H1 (cell line): ENCODE data around the gene ACRV1. TPM values are rescaled to one million over a fixed set of nuclear protein-coding genes. Genes with fewer than 3 reads are reported as not detected.

Experiments
- polyA plus RNA-seq, 7 experiments: library from polyadenylated mRNA; depleted of rRNA in 3 of 7; stranded (reverse) in 5 of 7; unstranded in 2 of 7; fragments of >200 nt in 5 of 7; fragments of 200-250 nt in 2 of 7; gene quantifications; 1 replicate in 5 of 7; 2 replicates in 1 of 7; 4 replicates in 1 of 7; pipeline versions ENCODE4 v1.2.1 to v1.2.3, GENCODE V29; 2011 to 2013; ENCODE audit warnings: missing spikeins in 2 of 7, mixed read lengths in 2 of 7
- total RNA-seq: library from RNA; stranded (reverse); fragmentation: NEBNext Ultra II Directional; extraction: Animal tissue kit (Norgen Biotek cat#: 25700); gene quantifications from 2 replicates; pipeline ENCODE4 v1.2.1, GENCODE V29; 2021
- TF ChIP-seq, protein P1 (sequence below): IDR thresholded peaks from 2 replicates; pipeline ENCODE4 v1.6.1; 2011; ENCODE audit warnings: low read length, improper control_type of control experiment

Gene ACRV1
- total and polyA plus RNA-seq, 2 of the 8 experiments (the other 6 are each of a cell fraction or from before 2014, with no cell fraction given): 0.06 TPM; not detected in 1

DNA sequence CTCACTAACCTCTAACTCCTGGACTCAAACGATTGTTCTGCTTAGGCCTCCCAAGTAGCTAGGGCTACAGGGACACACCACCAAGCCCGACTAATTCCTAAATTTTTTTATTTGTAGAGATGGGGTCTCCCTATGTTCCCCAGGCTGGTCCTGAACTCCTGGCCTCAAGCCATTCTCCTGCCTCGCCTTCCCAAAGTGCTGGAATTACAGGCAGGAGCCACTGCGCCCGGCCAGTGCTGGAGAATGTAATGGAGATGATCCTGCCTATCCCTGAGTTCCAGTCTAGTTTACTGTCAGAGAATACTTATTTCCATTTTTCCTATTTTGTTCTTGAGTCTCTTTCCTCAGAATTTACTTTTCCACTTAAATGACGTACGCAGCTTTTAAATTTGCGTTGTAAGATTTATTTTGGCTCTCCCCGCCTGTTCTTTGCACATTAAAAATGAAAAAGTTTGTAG is 55.9 kb downstream of the ACRV1 start, which contains the start of gene CHEK1 (continued):
- TF ChIP-seq, protein P1, sequence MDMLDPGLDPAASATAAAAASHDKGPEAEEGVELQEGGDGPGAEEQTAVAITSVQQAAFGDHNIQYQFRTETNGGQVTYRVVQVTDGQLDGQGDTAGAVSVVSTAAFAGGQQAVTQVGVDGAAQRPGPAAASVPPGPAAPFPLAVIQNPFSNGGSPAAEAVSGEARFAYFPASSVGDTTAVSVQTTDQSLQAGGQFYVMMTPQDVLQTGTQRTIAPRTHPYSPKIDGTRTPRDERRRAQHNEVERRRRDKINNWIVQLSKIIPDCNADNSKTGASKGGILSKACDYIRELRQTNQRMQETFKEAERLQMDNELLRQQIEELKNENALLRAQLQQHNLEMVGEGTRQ: no peak
